SKM-1 treated with dmso at 0.1 percent for 144 hours (cell line): Measurements from ENCODE around the gene KLK12.

Source experiments
- DNase-seq: peaks from one replicate; lab custom pipeline; 2025; ENCODE audit not compliant: unreplicated experiment; lab: John Stamatoyannopoulos, UW

KLK12 gene

GRCh38 chr19:50983625-50984292 lies 51.0 kb downstream of the KLK12 start, which contains the start of gene KLK7:
TSS of gene KLK7 (minus strand) at chr19:50983917. CDS start at chr19:50982399, 1,518 bp downstream.
- DNase-seq, result no peak

GRCh38 chr19:50982186-50982585 lies 52.6 kb downstream of the KLK12 start:
- DNase-seq, result no peak

- DNase-seq, result no peak
Measured at GRCh38 chr19:50981587-50982146, 53.1 kb downstream of the KLK12 start.

- DNase-seq, result no peak
Measured at GRCh38 chr19:50980208-50980607, 54.6 kb downstream of the KLK12 start.

GRCh38 chr19:50979758-50980157 lies 55.0 kb downstream of the KLK12 start:
- no peak for DNase-seq
